Endothelial cell of umbilical vein (primary cell): Measurements from ENCODE around the gene ZNF557. TPM values are rescaled to one million over a fixed set of nuclear protein-coding genes. Genes with fewer than 3 reads are reported as not detected.

ENCODE experiments used
- BruUV-seq: library from RNA; stranded (reverse); fragments of 400-500 nt; replicated peaks from 2 replicates; lab custom pipeline; 2021; lab: Mats Ljungman, UMichigan
- CTCF ChIA-PET: fragments of 300-600, 350-600 bp; sonication (Branson Sonifier 250); formaldehyde crosslinking; loops from one replicate; lab custom pipeline; 2021; ENCODE audit warnings: antibody characterized with exemption, inconsistent platforms; lab: Charles Lee
- POLR2A ChIA-PET: fragments of 300-600, 350-600 bp; sonication (Branson Sonifier 250); formaldehyde crosslinking; loops from one replicate; lab custom pipeline; 2021; ENCODE audit warnings: antibody characterized with exemption, inconsistent platforms; lab: Charles Lee
- DNase-seq: peaks from one replicate; pipeline ENCODE4 v3.0.0-alpha.2; 2011; ENCODE audit warnings: low read depth, low spot score
- FAIRE-seq: peaks from 2 replicates; lab custom pipeline; 2011; peaks lifted over from hg19 to GRCh38; lab: Jason Lieb, UNC
- H2AFZ ChIP-seq: 2 replicates; pipeline ENCODE4 v1.6.0; 2012; ENCODE audit warnings: low read depth, low read length, control low read depth, inconsistent platforms
- H3K27ac ChIP-seq: 2 replicates; pipeline ENCODE4 v1.5.1; 2011; ENCODE audit warnings: low read depth, mild to moderate bottlenecking, control low read depth, low read length, moderate library complexity; ENCODE audit not compliant: insufficient read depth
- H3K27me3 ChIP-seq, 2 experiments: 2 replicates each; pipeline versions ENCODE4 v1.6.0 to v1.6.1; 2011; ENCODE audit warnings: low read length in 2 of 2, mixed read lengths in 1 of 2; ENCODE audit not compliant: control insufficient read depth in 2 of 2, insufficient read depth in 2 of 2
- H3K36me3 ChIP-seq, 2 experiments: 2 replicates in 1 of 2; 3 replicates in 1 of 2; pipeline ENCODE4 v1.5.1; 2011; ENCODE audit warnings: low read length in 2 of 2, mild to moderate bottlenecking in 1 of 2, moderate library complexity in 1 of 2; ENCODE audit not compliant: control insufficient read depth in 2 of 2, insufficient read depth in 2 of 2; ENCODE audit errors: extremely low read depth in 1 of 2
- H3K4me1 ChIP-seq: 3 replicates; pipeline ENCODE4 v1.5.1; 2011; ENCODE audit warnings: mild to moderate bottlenecking, low read length; ENCODE audit not compliant: control insufficient read depth, insufficient read depth; ENCODE audit errors: extremely low read depth
- H3K4me2 ChIP-seq: 2 replicates; pipeline ENCODE4 v1.6.1; 2011; ENCODE audit warnings: low read length, control low read depth, mixed read lengths; ENCODE audit not compliant: insufficient read depth
- H3K4me3 ChIP-seq, 3 experiments: fragments of 200-600 bp in 1 of 3; sonication (generic), shearing (Covaris generic) in 1 of 3; replicated peaks in 1 of 3; 2 replicates each; pipeline ENCODE4 v1.5.1; 2011 to 2016; ENCODE audit warnings: control low read depth in 3 of 3, low read length in 3 of 3, mild to moderate bottlenecking in 2 of 3, inconsistent platforms in 1 of 3, low read depth in 1 of 3, moderate library complexity in 1 of 3; ENCODE audit not compliant: insufficient read depth in 1 of 3
- H3K79me2 ChIP-seq: 2 replicates; pipeline ENCODE4 v1.6.0; 2012; ENCODE audit warnings: low read length, inconsistent platforms; ENCODE audit not compliant: control insufficient read depth, insufficient read depth
- H3K9ac ChIP-seq: replicated peaks from 2 replicates; pipeline ENCODE3; 2011; ENCODE audit warnings: low read length, control low read depth; ENCODE audit not compliant: insufficient read depth; ENCODE audit errors: extremely low read depth
- H3K9me1 ChIP-seq: replicated peaks from 3 replicates; pipeline ENCODE4 v1.6.0; 2011; ENCODE audit warnings: mild to moderate bottlenecking, low read length; ENCODE audit not compliant: control insufficient read depth, insufficient read depth; ENCODE audit errors: extremely low read depth
- H3K9me3 ChIP-seq: replicated peaks from 2 replicates; pipeline ENCODE4 v1.5.1; 2012; ENCODE audit warnings: low read length, inconsistent platforms; ENCODE audit not compliant: control insufficient read depth, insufficient read depth
- H4K20me1 ChIP-seq: replicated peaks from 2 replicates; pipeline ENCODE3; 2011; ENCODE audit warnings: mild to moderate bottlenecking, low read length; ENCODE audit not compliant: control insufficient read depth, insufficient read depth; ENCODE audit errors: extremely low read depth
- CTCF ChIP-seq, 2 donors: IDR thresholded peaks; 1 replicate in 1 of 2; 2 replicates in 1 of 2; pipeline ENCODE4 v1.5.1; 2011; ENCODE audit warnings: low read length in 2 of 2, mild to moderate bottlenecking in 2 of 2, moderate library complexity in 2 of 2, control low read depth in 1 of 2, inconsistent platforms in 1 of 2, low read depth in 1 of 2; ENCODE audit not compliant: insufficient read depth in 1 of 2; ENCODE audit errors: extremely low read depth in 1 of 2
- EZH2 ChIP-seq: IDR thresholded peaks from 2 replicates; pipeline ENCODE4 v1.6.1; 2012; ENCODE audit warnings: borderline replicate concordance, low read depth, mild to moderate bottlenecking, moderate library complexity, low read length, inconsistent platforms; ENCODE audit not compliant: severe bottlenecking
- FOS ChIP-seq: IDR thresholded peaks from 2 replicates; pipeline ENCODE4 v1.6.1; 2011; ENCODE audit warnings: mild to moderate bottlenecking, low read length, moderate library complexity, borderline replicate concordance; ENCODE audit not compliant: insufficient read depth
- GATA2 ChIP-seq: IDR thresholded peaks from 2 replicates; pipeline ENCODE4 v1.7.0; 2011; ENCODE audit warnings: low read depth, mild to moderate bottlenecking, moderate library complexity, mixed read lengths, low read length; ENCODE audit not compliant: insufficient read length, insufficient read depth
- JUN ChIP-seq: IDR thresholded peaks from 2 replicates; pipeline ENCODE4 v1.6.1; 2011; ENCODE audit warnings: borderline replicate concordance, low read depth; ENCODE audit not compliant: insufficient read length, insufficient read depth
- MAX ChIP-seq: IDR thresholded peaks from 2 replicates; pipeline ENCODE4 v1.6.1; 2011; ENCODE audit not compliant: insufficient read depth, insufficient read length
- MYC ChIP-seq: IDR thresholded peaks from one replicate; pipeline ENCODE4 v1.6.1; 2011; ENCODE audit warnings: mild to moderate bottlenecking, low read depth, low read length
- POLR2A ChIP-seq: IDR thresholded peaks from 2 replicates; pipeline ENCODE4 v1.6.1; 2012; ENCODE audit warnings: low read depth, mild to moderate bottlenecking, control low read depth, low read length
- POLR2AphosphoS5 ChIP-seq: IDR thresholded peaks from 2 replicates; pipeline ENCODE4 v1.6.1; 2012; ENCODE audit warnings: low read depth, mild to moderate bottlenecking, control low read depth, low read length, moderate library complexity; ENCODE audit not compliant: insufficient read depth
- dilution Hi-C: fragments of 300-500 bp; cut with MboI; formaldehyde crosslinking; loops from one replicate; pipeline ENCODE4 v1.15.0; 2019; ENCODE audit warnings: low sequenced_read_pairs; ENCODE audit not compliant: extremely low pct_ligation_motif_present
- intact Hi-C: fragments of 100-400 bp; cut with micrococcal nuclease; formaldehyde crosslinking; loops from one replicate; pipeline ENCODE4 v1.10.0; 2022
- polyA plus RNA-seq, 4 experiments: library from polyadenylated mRNA; depleted of rRNA in 3 of 4; stranded (reverse) in 3 of 4; unstranded in 1 of 4; fragments of >200 nt; gene quantifications; 2 replicates each; pipeline versions ENCODE4 v1.2.1 to v1.2.3, GENCODE V29; 2011 to 2012; ENCODE audit warnings: missing spikeins in 1 of 4
- total RNA-seq: library from RNA; stranded (reverse); gene quantifications from 2 replicates; pipeline ENCODE4 v1.2.3, GENCODE V29; 2021

ZNF557 gene
- total and polyA plus RNA-seq, 2 donors (not counting 3 experiments of a cell fraction or from before 2014, with no cell fraction given) = 1.9 to 8.0 TPM

- H2AFZ ChIP-seq = no peak overlapping the region
- no peak overlapping the region for H3K27ac ChIP-seq
- intact Hi-C loops = no loop called here
- no peaks in the 10 kb centered on the region for H3K27me3 ChIP-seq
- TF ChIP-seq MAX (no peak), POLR2A (no peak), POLR2AphosphoS5 (no peak), FOS (no peak), CTCF (IDR thresholded peaks at IDR 0.05; ENCODE audit: extremely low read depth in 1 of 2, insufficient read depth in 1 of 2, low read depth in 1 of 2, low read length in 2 of 2) (no peak), JUN (no peak), MYC (no peak), GATA2 (no peak), EZH2 (no peak)
- H3K4me2 ChIP-seq = no peak overlapping the region
- no peaks in the 10 kb centered on the region for H3K9me3 ChIP-seq
- peaks cover 9% of the 10 kb centered on the region for H3K4me1 ChIP-seq
- no peak overlapping the region for H3K4me3 ChIP-seq
- BruUV-seq = no TSS peak
- CTCF ChIA-PET = interaction anchor here (0.7 to 1.2 kb wide), 2 partner anchors 9 to 215 kb away, joined by 3 to 5 read pairs; no protein-coding TSS in a partner anchor
- dilution Hi-C loops = no loop called here
- no peaks in the 10 kb centered on the region for H3K9me1 ChIP-seq
- peaks cover 0 to 12% of the 10 kb centered on the region in 2 experiments for H3K36me3 ChIP-seq
- H3K79me2 ChIP-seq = no peaks in the 10 kb centered on the region
- DNase-seq (no peak), FAIRE-seq (no peak)
- H3K9ac ChIP-seq = no peak overlapping the region
- POLR2A ChIA-PET = interaction anchor here (0.7 kb wide), 1 partner anchor 224 kb away, joined by 3 read pairs; no protein-coding TSS in a partner anchor
- no peaks in the 10 kb centered on the region for H4K20me1 ChIP-seq
These were observed 56.6 kb downstream of the ZNF557 start for GRCh38 chr19:7126132-7126531.
